ENCODE data around the gene KIAA0753. TPM values are rescaled to one million over a fixed set of nuclear protein-coding genes. Genes with fewer than 3 reads are reported as not detected.

KIAA0753 gene
- total and polyA plus RNA-seq, 9 of the 15 experiments (the other 6 are each of a cell fraction or from before 2014, with no cell fraction given), result 2.0 to 9.0 (median 6.9) TPM

GRCh38 chr17:6580625-6581024 is 59.9 kb downstream of the KIAA0753 start:
- Histone ChIP-seq H3K27ac (ENCODE audit: extremely low read depth, low read depth, low read length) (no peak overlapping the region), H3K9ac (ENCODE audit: insufficient read depth in 1 of 2, low read depth in 2 of 2, low read length in 2 of 2) (no peak overlapping the region), H3K9me1 (ENCODE audit: control insufficient read depth, insufficient read depth, low read length) (no peaks in the 10 kb centered on the region), H3K36me3 (ENCODE audit: control insufficient read depth, insufficient read depth, low read length) (peaks cover 18% of the 10 kb centered on the region; the same call in 2 of the 3 replicates), H3K9me3 (replicated peaks; ENCODE audit: control insufficient read depth, insufficient read depth, low read depth, low read length) (no peaks in the 10 kb centered on the region), H3K27me3 (ENCODE audit: control insufficient read depth in 2 of 2, insufficient read depth in 2 of 2, low read length in 2 of 2) (no peaks in the 10 kb centered on the region), H3K4me1 (replicated peaks in 1 of 2; ENCODE audit: control insufficient read depth in 2 of 2, insufficient read depth in 2 of 2, low read length in 2 of 2) (peaks cover 6 to 9% of the 10 kb centered on the region in 2 experiments), H3K79me2 (ENCODE audit: control insufficient read depth, insufficient read depth, low read length) (no peaks in the 10 kb centered on the region), H2AFZ (ENCODE audit: low read depth, low read length) (no peak overlapping the region), H3K4me2 (ENCODE audit: insufficient read depth, low read length) (no peak overlapping the region), H3K4me3 (no peak overlapping the region), H4K20me1 (replicated peaks; ENCODE audit: control insufficient read depth, insufficient read depth, low read length) (no peaks in the 10 kb centered on the region)
- CTCF ChIA-PET (ENCODE audit: low intra/inter-chr PET ratio), result no interaction called here
- BruUV-seq (replicated peaks), result no TSS peak
- in situ Hi-C loops (cut with MboI) (no loop called here), intact Hi-C loops (cut with micrococcal nuclease) (no loop called here)
- POLR2A ChIA-PET, result no interaction called here
- FAIRE-seq (no peak), DNase-seq (ENCODE audit: extremely low read depth in 1 of 4, low spot score in 3 of 4) (peak; percentile 24 to 42 (median 38)), ATAC-seq (peak; percentile 53; the same call in 1 of the 3 replicates)
- 42% methylated on average over 8 of the region's 9 CpGs for WGBS (ENCODE audit: insufficient coverage, low coverage, missing lambda C conversion rate)
- no peak for TF ChIP-seq CHD2 (IDR thresholded peaks at IDR 0.05; ENCODE audit: low read depth, low read length)
- TF ChIP-seq ZNF518B (CRISPR knock-in tag; IDR thresholded peaks at IDR 0.05), result no peak
- no peak for TF ChIP-seq IRF9 (tag; IDR thresholded peaks at IDR 0.05)
- no peak for TF ChIP-seq MIER1 (IDR thresholded peaks at IDR 0.05; ENCODE audit: low read depth)
- TF ChIP-seq SMARCA4 (IDR thresholded peaks at IDR 0.05), result no peak
- no peak for TF ChIP-seq LEF1 (IDR thresholded peaks at IDR 0.05)
- no peak for TF ChIP-seq THAP7 (CRISPR knock-in tag; IDR thresholded peaks at IDR 0.05)
- no peak for TF ChIP-seq MAFF (IDR thresholded peaks at IDR 0.05; ENCODE audit: low read length)
- TF ChIP-seq POLR3G (IDR thresholded peaks at IDR 0.05; ENCODE audit: extremely low read depth, insufficient read length, insufficient replicate concordance), result no peak
- TF ChIP-seq TCF3 (CRISPR knock-in tag; IDR thresholded peaks at IDR 0.05), result no peak
- TF ChIP-seq ARID3A (IDR thresholded peaks at IDR 0.05; ENCODE audit: borderline replicate concordance, low read depth, low read length), result no peak
- TF ChIP-seq ZNF449 (CRISPR knock-in tag; IDR thresholded peaks at IDR 0.05), result no peak

Measured in K562 (cell line).